OCI-LY1 (cell line): ENCODE measurements around the gene HCK.

Experiments used
- CTCF ChIP-seq: fragments of 200-600 bp; sonication (generic), shearing (Covaris generic); IDR thresholded peaks from 2 replicates; pipeline ENCODE4 v1.5.1; 2017; ENCODE audit warnings: mild to moderate bottlenecking, antibody characterized with exemption, low read length, moderate library complexity, mixed read lengths
- EZH2 ChIP-seq: fragments of 200-600 bp; sonication (generic), shearing (Covaris generic); IDR thresholded peaks from 2 replicates; pipeline ENCODE4 v1.8.0; 2017; ENCODE audit warnings: borderline replicate concordance, mixed run types, mild to moderate bottlenecking, antibody characterized with exemption, low read length, moderate library complexity, mixed read lengths

GRCh38 chr20:32077190-32077589 lies 25.1 kb downstream of the HCK start:
- TF ChIP-seq CTCF = no peak
- no peak for TF ChIP-seq EZH2
